ENCODE results near the gene MIDN.

DNA sequence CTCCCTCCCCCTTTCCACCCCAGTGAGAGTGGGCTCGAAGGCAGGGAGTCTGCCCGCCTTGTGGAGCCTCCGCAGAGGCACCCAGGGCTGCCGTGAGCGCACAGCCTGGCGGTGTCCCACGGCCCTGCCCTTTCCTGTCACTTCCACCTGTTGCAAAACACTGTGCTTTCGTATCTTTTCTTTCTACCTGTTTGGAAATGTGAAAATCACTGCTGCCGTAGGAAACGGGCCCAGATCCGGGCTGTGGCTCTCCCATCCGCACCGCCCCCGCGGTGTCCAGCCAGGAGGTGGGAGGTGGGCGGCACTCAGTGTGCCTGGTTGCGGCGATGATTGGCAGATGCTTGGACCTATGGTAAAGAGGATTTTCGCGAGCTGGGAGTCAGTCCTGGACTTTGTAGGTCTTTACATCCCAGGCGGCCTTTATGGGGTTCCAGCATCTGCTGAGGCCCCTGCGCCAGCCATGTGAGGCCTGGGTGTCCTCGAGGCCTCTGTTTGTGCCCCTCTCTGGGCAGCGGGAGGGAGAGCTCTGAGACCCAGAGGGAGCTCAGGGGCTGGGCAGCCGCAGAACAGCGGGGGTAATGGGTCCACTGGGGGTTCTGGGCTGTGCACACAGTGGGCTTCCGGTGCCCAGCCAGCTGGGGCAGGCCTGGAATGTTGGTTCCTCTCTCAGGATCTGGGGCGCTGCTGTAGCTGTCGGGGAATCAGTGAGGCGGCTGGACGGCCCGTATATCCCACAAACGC, 36.7 kb upstream of the MIDN start:
- TF ChIP-seq, protein P1, sequence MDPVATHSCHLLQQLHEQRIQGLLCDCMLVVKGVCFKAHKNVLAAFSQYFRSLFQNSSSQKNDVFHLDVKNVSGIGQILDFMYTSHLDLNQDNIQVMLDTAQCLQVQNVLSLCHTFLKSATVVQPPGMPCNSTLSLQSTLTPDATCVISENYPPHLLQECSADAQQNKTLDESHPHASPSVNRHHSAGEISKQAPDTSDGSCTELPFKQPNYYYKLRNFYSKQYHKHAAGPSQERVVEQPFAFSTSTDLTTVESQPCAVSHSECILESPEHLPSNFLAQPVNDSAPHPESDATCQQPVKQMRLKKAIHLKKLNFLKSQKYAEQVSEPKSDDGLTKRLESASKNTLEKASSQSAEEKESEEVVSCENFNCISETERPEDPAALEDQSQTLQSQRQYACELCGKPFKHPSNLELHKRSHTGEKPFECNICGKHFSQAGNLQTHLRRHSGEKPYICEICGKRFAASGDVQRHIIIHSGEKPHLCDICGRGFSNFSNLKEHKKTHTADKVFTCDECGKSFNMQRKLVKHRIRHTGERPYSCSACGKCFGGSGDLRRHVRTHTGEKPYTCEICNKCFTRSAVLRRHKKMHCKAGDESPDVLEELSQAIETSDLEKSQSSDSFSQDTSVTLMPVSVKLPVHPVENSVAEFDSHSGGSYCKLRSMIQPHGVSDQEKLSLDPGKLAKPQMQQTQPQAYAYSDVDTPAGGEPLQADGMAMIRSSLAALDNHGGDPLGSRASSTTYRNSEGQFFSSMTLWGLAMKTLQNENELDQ (tag by site-specific recombination; IDR thresholded peaks at IDR 0.05; ENCODE audit: low read depth), result no peak
- TF ChIP-seq TCF7L2 (IDR thresholded peaks at IDR 0.05; ENCODE audit: borderline replicate concordance, low read depth, low read length) (no peak), ZNF138 (tag by site-specific recombination; IDR thresholded peaks at IDR 0.05; ENCODE audit: borderline replicate concordance) (no peak), ZNF184 (tag by site-specific recombination; IDR thresholded peaks at IDR 0.05) (no peak), ZNF629 (tag by site-specific recombination; IDR thresholded peaks at IDR 0.05) (no peak), ZNF792 (tag by site-specific recombination; IDR thresholded peaks at IDR 0.05) (no peak), ZNF785 (tag by site-specific recombination; IDR thresholded peaks at IDR 0.05) (no peak)
- TF ChIP-seq, protein P2, sequence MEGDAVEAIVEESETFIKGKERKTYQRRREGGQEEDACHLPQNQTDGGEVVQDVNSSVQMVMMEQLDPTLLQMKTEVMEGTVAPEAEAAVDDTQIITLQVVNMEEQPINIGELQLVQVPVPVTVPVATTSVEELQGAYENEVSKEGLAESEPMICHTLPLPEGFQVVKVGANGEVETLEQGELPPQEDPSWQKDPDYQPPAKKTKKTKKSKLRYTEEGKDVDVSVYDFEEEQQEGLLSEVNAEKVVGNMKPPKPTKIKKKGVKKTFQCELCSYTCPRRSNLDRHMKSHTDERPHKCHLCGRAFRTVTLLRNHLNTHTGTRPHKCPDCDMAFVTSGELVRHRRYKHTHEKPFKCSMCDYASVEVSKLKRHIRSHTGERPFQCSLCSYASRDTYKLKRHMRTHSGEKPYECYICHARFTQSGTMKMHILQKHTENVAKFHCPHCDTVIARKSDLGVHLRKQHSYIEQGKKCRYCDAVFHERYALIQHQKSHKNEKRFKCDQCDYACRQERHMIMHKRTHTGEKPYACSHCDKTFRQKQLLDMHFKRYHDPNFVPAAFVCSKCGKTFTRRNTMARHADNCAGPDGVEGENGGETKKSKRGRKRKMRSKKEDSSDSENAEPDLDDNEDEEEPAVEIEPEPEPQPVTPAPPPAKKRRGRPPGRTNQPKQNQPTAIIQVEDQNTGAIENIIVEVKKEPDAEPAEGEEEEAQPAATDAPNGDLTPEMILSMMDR (tag by site-specific recombination; IDR thresholded peaks at IDR 0.05), result no peak
- TF ChIP-seq, protein P3, sequence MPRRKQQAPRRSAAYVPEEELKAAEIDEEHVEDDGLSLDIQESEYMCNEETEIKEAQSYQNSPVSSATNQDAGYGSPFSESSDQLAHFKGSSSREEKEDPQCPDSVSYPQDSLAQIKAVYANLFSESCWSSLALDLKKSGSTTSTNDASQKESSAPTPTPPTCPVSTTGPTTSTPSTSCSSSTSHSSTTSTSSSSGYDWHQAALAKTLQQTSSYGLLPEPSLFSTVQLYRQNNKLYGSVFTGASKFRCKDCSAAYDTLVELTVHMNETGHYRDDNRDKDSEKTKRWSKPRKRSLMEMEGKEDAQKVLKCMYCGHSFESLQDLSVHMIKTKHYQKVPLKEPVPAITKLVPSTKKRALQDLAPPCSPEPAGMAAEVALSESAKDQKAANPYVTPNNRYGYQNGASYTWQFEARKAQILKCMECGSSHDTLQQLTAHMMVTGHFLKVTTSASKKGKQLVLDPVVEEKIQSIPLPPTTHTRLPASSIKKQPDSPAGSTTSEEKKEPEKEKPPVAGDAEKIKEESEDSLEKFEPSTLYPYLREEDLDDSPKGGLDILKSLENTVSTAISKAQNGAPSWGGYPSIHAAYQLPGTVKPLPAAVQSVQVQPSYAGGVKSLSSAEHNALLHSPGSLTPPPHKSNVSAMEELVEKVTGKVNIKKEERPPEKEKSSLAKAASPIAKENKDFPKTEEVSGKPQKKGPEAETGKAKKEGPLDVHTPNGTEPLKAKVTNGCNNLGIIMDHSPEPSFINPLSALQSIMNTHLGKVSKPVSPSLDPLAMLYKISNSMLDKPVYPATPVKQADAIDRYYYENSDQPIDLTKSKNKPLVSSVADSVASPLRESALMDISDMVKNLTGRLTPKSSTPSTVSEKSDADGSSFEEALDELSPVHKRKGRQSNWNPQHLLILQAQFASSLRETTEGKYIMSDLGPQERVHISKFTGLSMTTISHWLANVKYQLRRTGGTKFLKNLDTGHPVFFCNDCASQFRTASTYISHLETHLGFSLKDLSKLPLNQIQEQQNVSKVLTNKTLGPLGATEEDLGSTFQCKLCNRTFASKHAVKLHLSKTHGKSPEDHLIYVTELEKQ (tag by site-specific recombination; IDR thresholded peaks at IDR 0.05; ENCODE audit: borderline replicate concordance), result no peak
- TF ChIP-seq, protein P4, sequence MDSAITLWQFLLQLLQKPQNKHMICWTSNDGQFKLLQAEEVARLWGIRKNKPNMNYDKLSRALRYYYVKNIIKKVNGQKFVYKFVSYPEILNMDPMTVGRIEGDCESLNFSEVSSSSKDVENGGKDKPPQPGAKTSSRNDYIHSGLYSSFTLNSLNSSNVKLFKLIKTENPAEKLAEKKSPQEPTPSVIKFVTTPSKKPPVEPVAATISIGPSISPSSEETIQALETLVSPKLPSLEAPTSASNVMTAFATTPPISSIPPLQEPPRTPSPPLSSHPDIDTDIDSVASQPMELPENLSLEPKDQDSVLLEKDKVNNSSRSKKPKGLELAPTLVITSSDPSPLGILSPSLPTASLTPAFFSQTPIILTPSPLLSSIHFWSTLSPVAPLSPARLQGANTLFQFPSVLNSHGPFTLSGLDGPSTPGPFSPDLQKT (IDR thresholded peaks at IDR 0.05; ENCODE audit: borderline replicate concordance, low read depth, low read length), result no peak
- TF ChIP-seq, protein P5, sequence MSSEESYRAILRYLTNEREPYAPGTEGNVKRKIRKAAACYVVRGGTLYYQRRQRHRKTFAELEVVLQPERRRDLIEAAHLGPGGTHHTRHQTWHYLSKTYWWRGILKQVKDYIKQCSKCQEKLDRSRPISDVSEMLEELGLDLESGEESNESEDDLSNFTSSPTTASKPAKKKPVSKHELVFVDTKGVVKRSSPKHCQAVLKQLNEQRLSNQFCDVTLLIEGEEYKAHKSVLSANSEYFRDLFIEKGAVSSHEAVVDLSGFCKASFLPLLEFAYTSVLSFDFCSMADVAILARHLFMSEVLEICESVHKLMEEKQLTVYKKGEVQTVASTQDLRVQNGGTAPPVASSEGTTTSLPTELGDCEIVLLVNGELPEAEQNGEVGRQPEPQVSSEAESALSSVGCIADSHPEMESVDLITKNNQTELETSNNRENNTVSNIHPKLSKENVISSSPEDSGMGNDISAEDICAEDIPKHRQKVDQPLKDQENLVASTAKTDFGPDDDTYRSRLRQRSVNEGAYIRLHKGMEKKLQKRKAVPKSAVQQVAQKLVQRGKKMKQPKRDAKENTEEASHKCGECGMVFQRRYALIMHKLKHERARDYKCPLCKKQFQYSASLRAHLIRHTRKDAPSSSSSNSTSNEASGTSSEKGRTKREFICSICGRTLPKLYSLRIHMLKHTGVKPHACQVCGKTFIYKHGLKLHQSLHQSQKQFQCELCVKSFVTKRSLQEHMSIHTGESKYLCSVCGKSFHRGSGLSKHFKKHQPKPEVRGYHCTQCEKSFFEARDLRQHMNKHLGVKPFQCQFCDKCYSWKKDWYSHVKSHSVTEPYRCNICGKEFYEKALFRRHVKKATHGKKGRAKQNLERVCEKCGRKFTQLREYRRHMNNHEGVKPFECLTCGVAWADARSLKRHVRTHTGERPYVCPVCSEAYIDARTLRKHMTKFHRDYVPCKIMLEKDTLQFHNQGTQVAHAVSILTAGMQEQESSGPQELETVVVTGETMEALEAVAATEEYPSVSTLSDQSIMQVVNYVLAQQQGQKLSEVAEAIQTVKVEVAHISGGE (tag by site-specific recombination; conservative IDR thresholded peaks at IDR 0.05; ENCODE audit: low read depth), result no peak
- TF ChIP-seq, protein P6, sequence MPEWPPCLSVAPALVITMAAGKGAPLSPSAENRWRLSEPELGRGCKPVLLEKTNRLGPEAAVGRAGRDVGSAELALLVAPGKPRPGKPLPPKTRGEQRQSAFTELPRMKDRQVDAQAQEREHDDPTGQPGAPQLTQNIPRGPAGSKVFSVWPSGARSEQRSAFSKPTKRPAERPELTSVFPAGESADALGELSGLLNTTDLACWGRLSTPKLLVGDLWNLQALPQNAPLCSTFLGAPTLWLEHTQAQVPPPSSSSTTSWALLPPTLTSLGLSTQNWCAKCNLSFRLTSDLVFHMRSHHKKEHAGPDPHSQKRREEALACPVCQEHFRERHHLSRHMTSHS (tag by site-specific recombination; IDR thresholded peaks at IDR 0.05), result no peak
- TF ChIP-seq, protein P7, sequence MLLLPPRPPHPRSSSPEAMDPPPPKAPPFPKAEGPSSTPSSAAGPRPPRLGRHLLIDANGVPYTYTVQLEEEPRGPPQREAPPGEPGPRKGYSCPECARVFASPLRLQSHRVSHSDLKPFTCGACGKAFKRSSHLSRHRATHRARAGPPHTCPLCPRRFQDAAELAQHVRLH (tag by site-specific recombination; IDR thresholded peaks at IDR 0.05), result no peak
- TF ChIP-seq, protein P8, sequence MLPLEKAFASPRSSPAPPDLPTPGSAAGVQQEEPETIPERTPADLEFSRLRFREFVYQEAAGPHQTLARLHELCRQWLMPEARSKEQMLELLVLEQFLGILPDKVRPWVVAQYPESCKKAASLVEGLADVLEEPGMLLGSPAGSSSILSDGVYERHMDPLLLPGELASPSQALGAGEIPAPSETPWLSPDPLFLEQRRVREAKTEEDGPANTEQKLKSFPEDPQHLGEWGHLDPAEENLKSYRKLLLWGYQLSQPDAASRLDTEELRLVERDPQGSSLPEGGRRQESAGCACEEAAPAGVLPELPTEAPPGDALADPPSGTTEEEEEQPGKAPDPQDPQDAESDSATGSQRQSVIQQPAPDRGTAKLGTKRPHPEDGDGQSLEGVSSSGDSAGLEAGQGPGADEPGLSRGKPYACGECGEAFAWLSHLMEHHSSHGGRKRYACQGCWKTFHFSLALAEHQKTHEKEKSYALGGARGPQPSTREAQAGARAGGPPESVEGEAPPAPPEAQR (tag by site-specific recombination; IDR thresholded peaks at IDR 0.05), result no peak
